Measurements from ENCODE around the gene OAS2.
A peak's percentile ranks its signal among the peaks of the same experiment; 100 is the strongest.

Gene OAS2

DNA sequence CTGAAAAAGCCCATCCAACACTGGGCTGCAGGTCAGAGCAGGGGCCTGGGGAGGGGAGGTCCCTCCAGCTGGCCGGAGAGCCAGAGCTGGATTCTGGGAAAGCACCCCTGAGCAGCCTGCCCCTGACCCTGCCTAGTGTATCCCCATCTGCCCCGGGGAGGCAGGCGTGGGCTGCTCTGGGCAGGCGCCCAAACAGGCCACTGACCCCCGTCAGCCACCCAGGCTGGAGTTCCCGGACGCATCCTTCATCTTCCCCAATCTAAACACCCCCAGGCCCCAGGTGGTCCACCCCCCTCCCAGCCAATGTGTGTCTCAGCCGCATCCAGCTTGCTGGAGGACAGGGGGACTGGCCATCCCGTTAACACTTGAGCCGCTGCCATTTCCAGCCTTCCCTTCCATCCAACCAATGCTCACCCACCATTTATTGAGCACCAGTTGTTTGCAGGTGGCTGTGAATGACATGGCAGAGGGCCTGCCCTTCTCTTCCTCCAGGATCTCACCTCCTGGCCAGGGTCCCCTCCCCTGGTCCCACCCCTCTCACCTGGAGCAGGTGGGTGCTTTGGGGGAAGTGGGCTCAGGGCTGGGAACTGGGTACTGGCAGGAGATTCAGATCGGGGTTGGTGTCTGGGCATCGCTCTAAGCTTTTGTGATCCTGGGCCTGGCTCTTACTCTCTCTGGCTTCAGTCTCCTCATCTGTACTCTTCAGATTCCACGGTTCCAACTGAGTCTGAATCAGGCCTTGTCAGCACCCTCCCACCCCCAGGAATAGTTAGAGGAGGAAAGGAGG, 77.5 kb downstream of the OAS2 start:
- Histone ChIP-seq H3F3A (ENCODE audit: insufficient read depth) (peaks cover 69% of the 10 kb centered on the region), H3K79me2 (ENCODE audit: insufficient read depth, low read length) (peaks cover 66% of the 10 kb centered on the region), H4K20me1 (ENCODE audit: low read depth, low read length) (no peaks in the 10 kb centered on the region), H3K27ac (ENCODE audit: low read depth, low read length) (peak overlapping the region; percentile 99), H3K27me3 (ENCODE audit: low read length) (no peaks in the 10 kb centered on the region), H3K9me3 (ENCODE audit: insufficient read depth, low read length) (no peaks in the 10 kb centered on the region), H2AFZ (ENCODE audit: low read depth, low read length, severe bottlenecking) (no peak overlapping the region), H3K36me3 (ENCODE audit: low read length) (peaks cover 27% of the 10 kb centered on the region), H3K9ac (ENCODE audit: low read length) (peak overlapping the region; percentile 98), H3K4me2 (ENCODE audit: low read depth, low read length, poor library complexity, severe bottlenecking) (peak overlapping the region; percentile 99), H3K4me3 (ENCODE audit: insufficient read depth, low read length, poor library complexity, severe bottlenecking) (peak overlapping the region; percentile 93), H3K9me2 (replicated peaks; ENCODE audit: insufficient read depth, low read length) (no peaks in the 10 kb centered on the region)
- TF ChIP-seq CTCF (IDR thresholded peaks at IDR 0.05; ENCODE audit: insufficient read depth, low read length, poor library complexity, severe bottlenecking), result no peak
- TF ChIP-seq EZH2phosphoT487 (conservative IDR thresholded peaks at IDR 0.05; ENCODE audit: low read length), result no peak

DNA sequence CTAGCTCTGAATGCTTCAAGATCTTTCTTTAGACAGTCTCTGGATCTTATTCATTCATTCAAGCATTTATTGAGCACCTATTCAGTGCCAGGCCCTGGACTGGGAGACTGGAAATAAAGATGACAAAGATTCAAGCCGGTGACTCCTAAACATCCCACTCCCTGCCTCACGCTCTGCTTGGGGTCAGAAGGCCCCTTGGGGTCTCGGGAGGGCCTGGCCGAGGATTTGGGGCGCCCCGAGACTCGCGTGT, 78.0 kb downstream of the OAS2 start:
- TF ChIP-seq CTCF (IDR thresholded peaks at IDR 0.05; ENCODE audit: insufficient read depth, low read length, poor library complexity, severe bottlenecking) (no peak), EZH2phosphoT487 (conservative IDR thresholded peaks at IDR 0.05; ENCODE audit: low read length) (no peak)
- peak overlapping the region; percentile 99 for H3K4me2 ChIP-seq (ENCODE audit: low read depth, low read length, poor library complexity, severe bottlenecking)
- H3K9me2 ChIP-seq (replicated peaks; ENCODE audit: insufficient read depth, low read length), result no peaks in the 10 kb centered on the region
- H4K20me1 ChIP-seq (ENCODE audit: low read depth, low read length), result no peaks in the 10 kb centered on the region
- H3K27ac ChIP-seq (ENCODE audit: low read depth, low read length), result peak overlapping the region; percentile 99
- peaks cover 27% of the 10 kb centered on the region for H3K36me3 ChIP-seq (ENCODE audit: low read length)
- H3F3A ChIP-seq (ENCODE audit: insufficient read depth), result peaks cover 70% of the 10 kb centered on the region
- no peaks in the 10 kb centered on the region for H3K27me3 ChIP-seq (ENCODE audit: low read length)
- peaks cover 71% of the 10 kb centered on the region for H3K79me2 ChIP-seq (ENCODE audit: insufficient read depth, low read length)
- H3K9me3 ChIP-seq (ENCODE audit: insufficient read depth, low read length), result no peaks in the 10 kb centered on the region
- peak overlapping the region; percentile 93 for H3K4me3 ChIP-seq (ENCODE audit: insufficient read depth, low read length, poor library complexity, severe bottlenecking)
- no peak overlapping the region for H2AFZ ChIP-seq (ENCODE audit: low read depth, low read length, severe bottlenecking)
- H3K9ac ChIP-seq (ENCODE audit: low read length), result peak overlapping the region; percentile 98

- Histone ChIP-seq H3K27me3 (ENCODE audit: low read length) (no peaks in the 10 kb centered on the region), H3K27ac (ENCODE audit: low read depth, low read length) (peak within 1 kb of the TSS; percentile 99), H2AFZ (ENCODE audit: low read depth, low read length, severe bottlenecking) (no peak within 1 kb of the TSS)
Observed at GRCh38 chr12:113056631-113057488, 78.5 kb downstream of the OAS2 start, which contains the start of gene DTX1. Gene DTX1, plus strand, starts transcription at chr12:113056730. Its CDS starts 1,463 bp downstream, at chr12:113058193.

More at GRCh38 chr12:113056631-113057488, 78.5 kb downstream of the OAS2 start, which contains the start of gene DTX1:
- H3K9ac ChIP-seq (ENCODE audit: low read length), result peak within 1 kb of the TSS; percentile 98
- no peaks in the 10 kb centered on the region for H3K9me2 ChIP-seq (replicated peaks; ENCODE audit: insufficient read depth, low read length)
- no peak for TF ChIP-seq CTCF (IDR thresholded peaks at IDR 0.05; ENCODE audit: insufficient read depth, low read length, poor library complexity, severe bottlenecking)
- TF ChIP-seq EZH2phosphoT487 (conservative IDR thresholded peaks at IDR 0.05; ENCODE audit: low read length), result no peak
- peaks cover 70% of the 10 kb centered on the region for H3F3A ChIP-seq (ENCODE audit: insufficient read depth)
- H4K20me1 ChIP-seq (ENCODE audit: low read depth, low read length), result no peaks in the 10 kb centered on the region
- H3K4me2 ChIP-seq (ENCODE audit: low read depth, low read length, poor library complexity, severe bottlenecking), result peak within 1 kb of the TSS; percentile 99
- no peaks in the 10 kb centered on the region for H3K9me3 ChIP-seq (ENCODE audit: insufficient read depth, low read length)
- peaks cover 27% of the 10 kb centered on the region for H3K36me3 ChIP-seq (ENCODE audit: low read length)
- peak within 1 kb of the TSS; percentile 93 for H3K4me3 ChIP-seq (ENCODE audit: insufficient read depth, low read length, poor library complexity, severe bottlenecking)
- H3K79me2 ChIP-seq (ENCODE audit: insufficient read depth, low read length), result peaks cover 77% of the 10 kb centered on the region

All from SU-DHL-6 (cell line).